Measurements from ENCODE around the gene INTS11. TPM values are rescaled to one million over a fixed set of nuclear protein-coding genes. Genes with fewer than 3 reads are reported as not detected.

The INTS11 gene
- total and polyA plus RNA-seq, 2 of the 8 experiments (the other 6 are each of a cell fraction or from before 2014, with no cell fraction given): 113 to 243 TPM

- TF ChIP-seq, protein P1, sequence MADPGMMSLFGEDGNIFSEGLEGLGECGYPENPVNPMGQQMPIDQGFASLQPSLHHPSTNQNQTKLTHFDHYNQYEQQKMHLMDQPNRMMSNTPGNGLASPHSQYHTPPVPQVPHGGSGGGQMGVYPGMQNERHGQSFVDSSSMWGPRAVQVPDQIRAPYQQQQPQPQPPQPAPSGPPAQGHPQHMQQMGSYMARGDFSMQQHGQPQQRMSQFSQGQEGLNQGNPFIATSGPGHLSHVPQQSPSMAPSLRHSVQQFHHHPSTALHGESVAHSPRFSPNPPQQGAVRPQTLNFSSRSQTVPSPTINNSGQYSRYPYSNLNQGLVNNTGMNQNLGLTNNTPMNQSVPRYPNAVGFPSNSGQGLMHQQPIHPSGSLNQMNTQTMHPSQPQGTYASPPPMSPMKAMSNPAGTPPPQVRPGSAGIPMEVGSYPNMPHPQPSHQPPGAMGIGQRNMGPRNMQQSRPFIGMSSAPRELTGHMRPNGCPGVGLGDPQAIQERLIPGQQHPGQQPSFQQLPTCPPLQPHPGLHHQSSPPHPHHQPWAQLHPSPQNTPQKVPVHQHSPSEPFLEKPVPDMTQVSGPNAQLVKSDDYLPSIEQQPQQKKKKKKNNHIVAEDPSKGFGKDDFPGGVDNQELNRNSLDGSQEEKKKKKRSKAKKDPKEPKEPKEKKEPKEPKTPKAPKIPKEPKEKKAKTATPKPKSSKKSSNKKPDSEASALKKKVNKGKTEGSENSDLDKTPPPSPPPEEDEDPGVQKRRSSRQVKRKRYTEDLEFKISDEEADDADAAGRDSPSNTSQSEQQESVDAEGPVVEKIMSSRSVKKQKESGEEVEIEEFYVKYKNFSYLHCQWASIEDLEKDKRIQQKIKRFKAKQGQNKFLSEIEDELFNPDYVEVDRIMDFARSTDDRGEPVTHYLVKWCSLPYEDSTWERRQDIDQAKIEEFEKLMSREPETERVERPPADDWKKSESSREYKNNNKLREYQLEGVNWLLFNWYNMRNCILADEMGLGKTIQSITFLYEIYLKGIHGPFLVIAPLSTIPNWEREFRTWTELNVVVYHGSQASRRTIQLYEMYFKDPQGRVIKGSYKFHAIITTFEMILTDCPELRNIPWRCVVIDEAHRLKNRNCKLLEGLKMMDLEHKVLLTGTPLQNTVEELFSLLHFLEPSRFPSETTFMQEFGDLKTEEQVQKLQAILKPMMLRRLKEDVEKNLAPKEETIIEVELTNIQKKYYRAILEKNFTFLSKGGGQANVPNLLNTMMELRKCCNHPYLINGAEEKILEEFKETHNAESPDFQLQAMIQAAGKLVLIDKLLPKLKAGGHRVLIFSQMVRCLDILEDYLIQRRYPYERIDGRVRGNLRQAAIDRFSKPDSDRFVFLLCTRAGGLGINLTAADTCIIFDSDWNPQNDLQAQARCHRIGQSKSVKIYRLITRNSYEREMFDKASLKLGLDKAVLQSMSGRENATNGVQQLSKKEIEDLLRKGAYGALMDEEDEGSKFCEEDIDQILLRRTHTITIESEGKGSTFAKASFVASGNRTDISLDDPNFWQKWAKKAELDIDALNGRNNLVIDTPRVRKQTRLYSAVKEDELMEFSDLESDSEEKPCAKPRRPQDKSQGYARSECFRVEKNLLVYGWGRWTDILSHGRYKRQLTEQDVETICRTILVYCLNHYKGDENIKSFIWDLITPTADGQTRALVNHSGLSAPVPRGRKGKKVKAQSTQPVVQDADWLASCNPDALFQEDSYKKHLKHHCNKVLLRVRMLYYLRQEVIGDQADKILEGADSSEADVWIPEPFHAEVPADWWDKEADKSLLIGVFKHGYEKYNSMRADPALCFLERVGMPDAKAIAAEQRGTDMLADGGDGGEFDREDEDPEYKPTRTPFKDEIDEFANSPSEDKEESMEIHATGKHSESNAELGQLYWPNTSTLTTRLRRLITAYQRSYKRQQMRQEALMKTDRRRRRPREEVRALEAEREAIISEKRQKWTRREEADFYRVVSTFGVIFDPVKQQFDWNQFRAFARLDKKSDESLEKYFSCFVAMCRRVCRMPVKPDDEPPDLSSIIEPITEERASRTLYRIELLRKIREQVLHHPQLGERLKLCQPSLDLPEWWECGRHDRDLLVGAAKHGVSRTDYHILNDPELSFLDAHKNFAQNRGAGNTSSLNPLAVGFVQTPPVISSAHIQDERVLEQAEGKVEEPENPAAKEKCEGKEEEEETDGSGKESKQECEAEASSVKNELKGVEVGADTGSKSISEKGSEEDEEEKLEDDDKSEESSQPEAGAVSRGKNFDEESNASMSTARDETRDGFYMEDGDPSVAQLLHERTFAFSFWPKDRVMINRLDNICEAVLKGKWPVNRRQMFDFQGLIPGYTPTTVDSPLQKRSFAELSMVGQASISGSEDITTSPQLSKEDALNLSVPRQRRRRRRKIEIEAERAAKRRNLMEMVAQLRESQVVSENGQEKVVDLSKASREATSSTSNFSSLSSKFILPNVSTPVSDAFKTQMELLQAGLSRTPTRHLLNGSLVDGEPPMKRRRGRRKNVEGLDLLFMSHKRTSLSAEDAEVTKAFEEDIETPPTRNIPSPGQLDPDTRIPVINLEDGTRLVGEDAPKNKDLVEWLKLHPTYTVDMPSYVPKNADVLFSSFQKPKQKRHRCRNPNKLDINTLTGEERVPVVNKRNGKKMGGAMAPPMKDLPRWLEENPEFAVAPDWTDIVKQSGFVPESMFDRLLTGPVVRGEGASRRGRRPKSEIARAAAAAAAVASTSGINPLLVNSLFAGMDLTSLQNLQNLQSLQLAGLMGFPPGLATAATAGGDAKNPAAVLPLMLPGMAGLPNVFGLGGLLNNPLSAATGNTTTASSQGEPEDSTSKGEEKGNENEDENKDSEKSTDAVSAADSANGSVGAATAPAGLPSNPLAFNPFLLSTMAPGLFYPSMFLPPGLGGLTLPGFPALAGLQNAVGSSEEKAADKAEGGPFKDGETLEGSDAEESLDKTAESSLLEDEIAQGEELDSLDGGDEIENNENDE (IDR thresholded peaks at IDR 0.05; ENCODE audit: insufficient replicate concordance, low read length): no peak
- TF ChIP-seq BRCA1 (IDR thresholded peaks at IDR 0.05; ENCODE audit: low read depth, low read length): no peak
Measured at GRCh38 chr1:1340791-1341548, 16.5 kb upstream of the INTS11 start (continued).

Measured in H1 (cell line).